HEK293 (cell line): ENCODE data around the gene CD47.

Experiments used
- CTCF ChIA-PET: fragments of 350-600 bp; formaldehyde crosslinking; extraction: SDS; loops from one replicate; lab custom pipeline; 2021; ENCODE audit warnings: antibody characterized with exemption; lab: Yijun Ruan, JAX
- POLR2A ChIA-PET: fragments of 300-600 bp; formaldehyde crosslinking; extraction: SDS; loops from one replicate; lab custom pipeline; 2020; ENCODE audit warnings: antibody characterized with exemption, inconsistent platforms; lab: Yijun Ruan, JAX
- H3K27ac ChIP-seq: fragments of 200-500 bp; sonication (Bioruptor generic); 2 replicates; pipeline ENCODE4 v1.5.1; 2014; ENCODE audit warnings: low read depth, low read length, control low read depth, inconsistent platforms; ENCODE audit errors: extremely low read depth
- H3K36me3 ChIP-seq, 2 experiments: fragments of 200-500 bp in 1 of 2; sonication (Bioruptor generic) in 1 of 2; 1 replicate in 1 of 2; 2 replicates in 1 of 2; pipeline ENCODE4 v1.5.1; 2014 to 2017; ENCODE audit warnings: inconsistent platforms in 2 of 2, low read length in 2 of 2; ENCODE audit not compliant: control insufficient read depth in 2 of 2, insufficient read depth in 1 of 2
- H3K4me1 ChIP-seq: fragments of 200-500 bp; sonication (Bioruptor generic); 2 replicates; pipeline ENCODE4 v1.5.1; 2014; ENCODE audit warnings: mild to moderate bottlenecking, low read length, inconsistent platforms; ENCODE audit not compliant: control insufficient read depth, insufficient read depth
- H3K4me3 ChIP-seq: 2 replicates; pipeline ENCODE4 v1.5.1; 2011; ENCODE audit warnings: low read depth, mild to moderate bottlenecking, control low read depth, low read length, moderate library complexity
- H3K9me3 ChIP-seq: fragments of 200-500 bp; sonication (Bioruptor generic); 2 replicates; pipeline ENCODE4 v1.5.1; 2014; ENCODE audit warnings: low read depth, low read length, inconsistent platforms; ENCODE audit not compliant: control insufficient read depth, insufficient read depth
- YY1 ChIP-seq: fragments of 450-650 bp; formaldehyde crosslinking; IDR thresholded peaks from 2 replicates; pipeline ENCODE4 v1.5.1; 2018; ENCODE audit warnings: missing biosample characterization, missing genetic modification characterization
- ZBTB1 ChIP-seq: fragments of 450-650 bp; formaldehyde crosslinking; IDR thresholded peaks from 2 replicates; pipeline ENCODE4 v1.5.1; 2016; ENCODE audit warnings: missing biosample characterization, missing genetic modification characterization
- ZIC2 ChIP-seq: fragments of 450-650 bp; formaldehyde crosslinking; IDR thresholded peaks from 2 replicates; pipeline ENCODE4 v1.5.1; 2016; ENCODE audit warnings: missing biosample characterization, missing genetic modification characterization
- ZNF133 ChIP-seq: fragments of 450-650 bp; formaldehyde crosslinking; IDR thresholded peaks from 2 replicates; pipeline ENCODE4 v1.5.1; 2016; ENCODE audit warnings: missing biosample characterization, missing genetic modification characterization
- ZNF202 ChIP-seq: fragments of 450-650 bp; formaldehyde crosslinking; IDR thresholded peaks from 2 replicates; pipeline ENCODE4 v1.5.1; 2016; ENCODE audit warnings: missing biosample characterization, missing genetic modification characterization, borderline replicate concordance
- ZNF311 ChIP-seq: fragments of 450-650 bp; formaldehyde crosslinking; IDR thresholded peaks from 2 replicates; pipeline ENCODE4 v1.5.1; 2017; ENCODE audit warnings: missing biosample characterization, missing genetic modification characterization, borderline replicate concordance
- ZNF394 ChIP-seq: fragments of 450-650 bp; formaldehyde crosslinking; IDR thresholded peaks from 2 replicates; pipeline ENCODE4 v1.5.1; 2016; ENCODE audit warnings: missing biosample characterization, missing genetic modification characterization, mild to moderate bottlenecking, moderate library complexity, borderline replicate concordance
- ZNF48 ChIP-seq: fragments of 450-650 bp; formaldehyde crosslinking; IDR thresholded peaks from 2 replicates; pipeline ENCODE4 v1.5.1; 2016; ENCODE audit warnings: missing biosample characterization, missing genetic modification characterization
- TF ChIP-seq, protein P1 (sequence below): fragments of 450-650 bp; formaldehyde crosslinking; IDR thresholded peaks from 2 replicates; pipeline ENCODE4 v1.5.1; 2017; ENCODE audit warnings: missing biosample characterization, mild to moderate bottlenecking, missing genetic modification characterization, moderate library complexity
- TF ChIP-seq, protein P2 (sequence below): fragments of 450-650 bp; formaldehyde crosslinking; IDR thresholded peaks from 2 replicates; pipeline ENCODE4 v1.5.1; 2016; ENCODE audit warnings: missing biosample characterization, missing genetic modification characterization
- TF ChIP-seq, protein P3 (sequence below): fragments of 450-650 bp; formaldehyde crosslinking; IDR thresholded peaks from 2 replicates; pipeline ENCODE4 v1.5.1; 2016; ENCODE audit warnings: missing biosample characterization, missing genetic modification characterization
- TF ChIP-seq, protein P4 (sequence below): fragments of 450-650 bp; formaldehyde crosslinking; IDR thresholded peaks from 2 replicates; pipeline ENCODE4 v1.5.1; 2016; ENCODE audit warnings: missing biosample characterization, missing genetic modification characterization

The CD47 gene

DNA sequence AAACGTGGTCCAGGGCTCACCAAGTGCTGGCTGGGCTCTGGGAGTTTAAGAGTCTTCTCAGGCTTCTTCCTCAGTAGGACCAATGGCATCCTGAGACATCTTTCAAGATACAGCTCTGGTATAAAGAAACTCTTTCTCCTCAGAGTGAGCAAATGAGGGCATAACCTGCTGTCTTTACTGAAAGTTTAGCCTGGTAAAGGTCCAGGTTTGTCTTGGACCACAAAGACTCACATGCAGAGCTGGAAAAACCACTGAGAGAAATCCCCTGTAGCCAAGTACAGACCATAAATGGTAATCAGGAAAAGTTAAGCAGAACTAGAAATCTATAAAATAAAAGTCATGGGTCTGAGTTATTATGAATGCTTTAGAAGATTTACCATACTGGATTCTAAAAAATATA lies 23.1 kb downstream of the CD47 start:
- POLR2A ChIA-PET, result no interaction called here
- no peaks in the 10 kb centered on the region for H3K4me1 ChIP-seq
- H3K27ac ChIP-seq, result no peak overlapping the region
- H3K9me3 ChIP-seq, result no peaks in the 10 kb centered on the region
- TF ChIP-seq, protein P1, sequence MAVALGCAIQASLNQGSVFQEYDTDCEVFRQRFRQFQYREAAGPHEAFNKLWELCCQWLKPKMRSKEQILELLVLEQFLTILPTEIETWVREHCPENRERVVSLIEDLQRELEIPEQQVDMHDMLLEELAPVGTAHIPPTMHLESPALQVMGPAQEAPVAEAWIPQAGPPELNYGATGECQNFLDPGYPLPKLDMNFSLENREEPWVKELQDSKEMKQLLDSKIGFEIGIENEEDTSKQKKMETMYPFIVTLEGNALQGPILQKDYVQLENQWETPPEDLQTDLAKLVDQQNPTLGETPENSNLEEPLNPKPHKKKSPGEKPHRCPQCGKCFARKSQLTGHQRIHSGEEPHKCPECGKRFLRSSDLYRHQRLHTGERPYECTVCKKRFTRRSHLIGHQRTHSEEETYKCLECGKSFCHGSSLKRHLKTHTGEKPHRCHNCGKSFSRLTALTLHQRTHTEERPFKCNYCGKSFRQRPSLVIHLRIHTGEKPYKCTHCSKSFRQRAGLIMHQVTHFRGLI (tag by site-specific recombination), result no peak
- TF ChIP-seq, protein P2, sequence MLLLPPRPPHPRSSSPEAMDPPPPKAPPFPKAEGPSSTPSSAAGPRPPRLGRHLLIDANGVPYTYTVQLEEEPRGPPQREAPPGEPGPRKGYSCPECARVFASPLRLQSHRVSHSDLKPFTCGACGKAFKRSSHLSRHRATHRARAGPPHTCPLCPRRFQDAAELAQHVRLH (tag by site-specific recombination), result no peak
- TF ChIP-seq ZNF202 (tag by site-specific recombination) (no peak), ZNF48 (tag by site-specific recombination) (no peak), ZNF133 (no peak), ZIC2 (tag by site-specific recombination) (no peak)
- peaks cover 0 to 2% of the 10 kb centered on the region in 2 experiments; a peak in 2 of 3 replicates for H3K36me3 ChIP-seq
- no peak overlapping the region for H3K4me3 ChIP-seq
- CTCF ChIA-PET, result no interaction called here

DNA sequence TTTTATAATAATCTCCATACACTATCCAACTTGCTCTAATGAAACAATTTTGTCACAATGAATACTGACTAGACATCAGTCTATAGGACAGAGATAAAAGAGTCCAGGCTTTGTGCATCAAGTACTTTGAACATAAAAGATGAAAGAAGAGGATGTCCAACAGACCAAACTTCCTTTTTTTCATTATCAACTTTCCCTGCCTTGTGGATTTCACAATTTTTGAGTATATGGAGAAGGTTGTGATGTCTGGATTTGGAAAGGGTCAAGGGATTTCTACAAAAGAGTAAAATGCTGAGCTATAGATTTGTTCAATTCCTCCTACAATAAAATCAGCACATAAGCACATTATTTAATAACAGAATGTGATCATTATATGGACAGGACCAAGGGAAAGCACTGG lies 25.7 kb downstream of the CD47 start:
- Histone ChIP-seq H3K36me3 (peaks cover 0 to 9% of the 10 kb centered on the region in 2 experiments; a peak in 2 of 3 replicates), H3K4me1 (no peaks in the 10 kb centered on the region), H3K9me3 (no peaks in the 10 kb centered on the region), H3K4me3 (no peak overlapping the region), H3K27ac (no peak overlapping the region)
- ChIA-PET POLR2A (no interaction called here), CTCF (no interaction called here)
- TF ChIP-seq ZBTB1 (tag by site-specific recombination), result no peak
- no peak for TF ChIP-seq ZNF311 (tag by site-specific recombination)
- TF ChIP-seq YY1 (tag by site-specific recombination), result no peak
- TF ChIP-seq, protein P1 (tag by site-specific recombination), result no peak
- TF ChIP-seq, protein P3, sequence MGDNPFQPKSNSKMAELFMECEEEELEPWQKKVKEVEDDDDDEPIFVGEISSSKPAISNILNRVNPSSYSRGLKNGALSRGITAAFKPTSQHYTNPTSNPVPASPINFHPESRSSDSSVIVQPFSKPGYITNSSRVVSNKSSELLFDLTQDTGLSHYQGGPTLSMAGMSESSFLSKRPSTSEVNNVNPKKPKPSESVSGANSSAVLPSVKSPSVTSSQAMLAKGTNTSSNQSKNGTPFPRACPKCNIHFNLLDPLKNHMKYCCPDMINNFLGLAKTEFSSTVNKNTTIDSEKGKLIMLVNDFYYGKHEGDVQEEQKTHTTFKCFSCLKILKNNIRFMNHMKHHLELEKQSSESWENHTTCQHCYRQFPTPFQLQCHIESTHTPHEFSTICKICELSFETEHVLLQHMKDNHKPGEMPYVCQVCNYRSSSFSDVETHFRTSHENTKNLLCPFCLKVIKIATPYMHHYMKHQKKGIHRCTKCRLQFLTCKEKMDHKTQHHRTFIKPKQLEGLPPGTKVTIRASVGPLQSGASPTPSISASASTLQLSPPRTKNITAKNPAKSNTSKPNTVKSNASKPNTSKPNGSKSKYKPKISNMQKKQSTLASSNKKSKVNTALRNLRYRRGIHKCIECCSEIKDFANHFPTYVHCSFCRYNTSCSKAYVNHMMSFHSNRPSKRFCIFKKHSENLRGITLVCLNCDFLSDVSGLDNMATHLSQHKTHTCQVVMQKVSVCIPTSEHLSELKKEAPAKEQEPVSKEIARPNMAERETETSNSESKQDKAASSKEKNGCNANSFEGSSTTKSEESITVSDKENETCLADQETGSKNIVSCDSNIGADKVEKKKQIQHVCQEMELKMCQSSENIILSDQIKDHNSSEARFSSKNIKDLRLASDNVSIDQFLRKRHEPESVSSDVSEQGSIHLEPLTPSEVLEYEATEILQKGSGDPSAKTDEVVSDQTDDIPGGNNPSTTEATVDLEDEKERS (tag by site-specific recombination), result no peak
- TF ChIP-seq ZNF394 (tag by site-specific recombination), result no peak
- TF ChIP-seq, protein P4, sequence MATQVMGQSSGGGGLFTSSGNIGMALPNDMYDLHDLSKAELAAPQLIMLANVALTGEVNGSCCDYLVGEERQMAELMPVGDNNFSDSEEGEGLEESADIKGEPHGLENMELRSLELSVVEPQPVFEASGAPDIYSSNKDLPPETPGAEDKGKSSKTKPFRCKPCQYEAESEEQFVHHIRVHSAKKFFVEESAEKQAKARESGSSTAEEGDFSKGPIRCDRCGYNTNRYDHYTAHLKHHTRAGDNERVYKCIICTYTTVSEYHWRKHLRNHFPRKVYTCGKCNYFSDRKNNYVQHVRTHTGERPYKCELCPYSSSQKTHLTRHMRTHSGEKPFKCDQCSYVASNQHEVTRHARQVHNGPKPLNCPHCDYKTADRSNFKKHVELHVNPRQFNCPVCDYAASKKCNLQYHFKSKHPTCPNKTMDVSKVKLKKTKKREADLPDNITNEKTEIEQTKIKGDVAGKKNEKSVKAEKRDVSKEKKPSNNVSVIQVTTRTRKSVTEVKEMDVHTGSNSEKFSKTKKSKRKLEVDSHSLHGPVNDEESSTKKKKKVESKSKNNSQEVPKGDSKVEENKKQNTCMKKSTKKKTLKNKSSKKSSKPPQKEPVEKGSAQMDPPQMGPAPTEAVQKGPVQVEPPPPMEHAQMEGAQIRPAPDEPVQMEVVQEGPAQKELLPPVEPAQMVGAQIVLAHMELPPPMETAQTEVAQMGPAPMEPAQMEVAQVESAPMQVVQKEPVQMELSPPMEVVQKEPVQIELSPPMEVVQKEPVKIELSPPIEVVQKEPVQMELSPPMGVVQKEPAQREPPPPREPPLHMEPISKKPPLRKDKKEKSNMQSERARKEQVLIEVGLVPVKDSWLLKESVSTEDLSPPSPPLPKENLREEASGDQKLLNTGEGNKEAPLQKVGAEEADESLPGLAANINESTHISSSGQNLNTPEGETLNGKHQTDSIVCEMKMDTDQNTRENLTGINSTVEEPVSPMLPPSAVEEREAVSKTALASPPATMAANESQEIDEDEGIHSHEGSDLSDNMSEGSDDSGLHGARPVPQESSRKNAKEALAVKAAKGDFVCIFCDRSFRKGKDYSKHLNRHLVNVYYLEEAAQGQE, result no peak
